SKM-1 (cell line): ENCODE measurements around the gene PIGV.
"Not testable (repeated sequence)": the region's sequence is repeated elsewhere in the genome, so short reads cannot be mapped to it uniquely, and the experiment has no call there.

Experiments
- DNase-seq: peaks from one replicate; lab custom pipeline; 2025; ENCODE audit not compliant: unreplicated experiment; lab: John Stamatoyannopoulos, UW

Gene PIGV

GRCh38 chr1:26791626-26792025 is 3.9 kb downstream of the PIGV start:
- no peak for DNase-seq

- no peak for DNase-seq
Observed at GRCh38 chr1:26792924-26793323, 5.2 kb downstream of the PIGV start.

DNA sequence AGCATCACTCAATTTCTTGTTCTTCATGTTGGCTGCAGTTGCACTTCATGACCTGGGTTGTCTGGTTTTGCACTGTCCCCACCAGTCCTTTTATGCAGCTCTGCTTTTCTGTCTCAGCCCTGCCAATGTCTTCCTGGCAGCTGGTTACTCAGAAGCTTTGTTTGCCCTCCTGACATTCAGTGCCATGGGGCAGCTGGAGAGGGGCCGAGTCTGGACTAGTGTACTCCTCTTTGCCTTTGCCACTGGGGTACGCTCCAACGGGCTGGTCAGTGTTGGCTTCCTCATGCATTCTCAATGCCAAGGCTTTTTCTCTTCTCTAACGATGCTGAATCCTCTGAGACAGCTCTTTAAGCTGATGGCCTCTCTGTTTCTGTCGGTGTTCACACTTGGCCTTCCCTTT is 6.6 kb downstream of the PIGV start:
- no peak for DNase-seq

- no peak for DNase-seq
Observed at GRCh38 chr1:26797627-26798026, 9.9 kb downstream of the PIGV start.

GRCh38 chr1:26799479-26800142 is 11.9 kb downstream of the PIGV start:
- no peak for DNase-seq

- DNase-seq = not testable (repeated sequence)
Observed at GRCh38 chr1:26803932-26804331, 16.2 kb downstream of the PIGV start.

GRCh38 chr1:26810105-26810504 is 22.4 kb downstream of the PIGV start:
- DNase-seq = peak; percentile 34

- DNase-seq = no peak
Observed at GRCh38 chr1:26811057-26811456, 23.3 kb downstream of the PIGV start.

DNA sequence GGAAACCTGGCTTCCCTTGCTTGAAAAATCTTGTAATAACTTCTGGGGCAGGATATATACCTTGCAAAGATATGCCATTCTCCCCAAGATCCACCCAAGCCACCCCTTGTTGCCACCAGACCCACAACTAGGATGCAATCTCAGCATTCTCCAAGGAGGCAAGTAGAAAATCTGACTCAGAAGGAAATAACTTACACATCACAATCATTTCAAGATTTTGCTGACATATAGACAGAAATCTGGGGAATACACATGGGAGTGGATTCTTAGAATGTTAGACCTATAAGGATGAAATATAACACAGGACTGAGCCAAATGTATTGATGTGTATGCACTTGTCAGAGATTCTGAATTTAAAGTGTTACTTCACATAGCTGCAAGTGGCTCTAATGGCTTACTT is 24.0 kb downstream of the PIGV start:
- DNase-seq = no peak

GRCh38 chr1:26814377-26814776 is 26.6 kb downstream of the PIGV start:
- DNase-seq = no peak

DNA sequence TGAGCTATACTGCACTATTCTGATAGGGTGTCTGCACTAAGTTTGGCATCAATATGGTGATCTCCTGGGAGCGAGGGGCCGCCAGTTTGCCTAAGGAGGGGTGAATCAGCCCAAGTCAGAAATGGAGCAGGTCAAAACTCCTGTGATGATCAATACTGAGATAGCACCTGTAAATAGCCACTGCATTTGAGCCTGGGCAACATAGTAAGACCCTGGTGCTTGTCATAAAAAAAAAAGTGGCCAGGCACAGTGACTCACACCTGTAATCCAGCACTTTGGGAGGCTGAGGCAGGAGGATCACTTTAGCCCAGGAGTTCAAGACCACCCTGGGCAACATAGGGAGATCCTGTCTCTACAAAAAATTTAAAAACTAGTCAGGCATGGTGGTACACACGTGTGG is 27.1 kb downstream of the PIGV start:
- DNase-seq = no peak

DNA sequence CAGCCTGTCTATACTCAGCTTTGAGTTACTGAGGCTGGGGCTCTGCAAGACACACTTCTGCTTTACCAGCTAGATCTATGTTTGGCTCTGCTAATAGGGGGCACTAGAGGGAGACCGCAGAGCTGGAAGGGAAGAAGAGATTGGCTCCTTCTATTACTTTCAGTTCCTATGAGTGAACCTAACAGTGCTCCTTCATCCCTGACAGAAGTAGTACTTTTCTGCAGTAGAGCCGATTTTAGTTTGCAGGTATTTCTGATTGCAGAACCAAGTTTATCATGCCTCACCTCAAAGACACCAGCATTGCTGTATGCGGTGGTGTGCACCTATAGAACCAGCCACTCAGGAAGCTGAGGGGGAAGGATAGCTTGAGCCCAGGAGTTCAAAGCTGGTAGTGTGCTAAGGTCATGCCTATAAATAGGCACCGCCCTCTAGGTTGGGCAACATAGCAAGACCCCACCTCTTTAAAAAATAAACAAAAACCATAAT is 33.1 kb downstream of the PIGV start:
- DNase-seq = peak; percentile 95

DNA sequence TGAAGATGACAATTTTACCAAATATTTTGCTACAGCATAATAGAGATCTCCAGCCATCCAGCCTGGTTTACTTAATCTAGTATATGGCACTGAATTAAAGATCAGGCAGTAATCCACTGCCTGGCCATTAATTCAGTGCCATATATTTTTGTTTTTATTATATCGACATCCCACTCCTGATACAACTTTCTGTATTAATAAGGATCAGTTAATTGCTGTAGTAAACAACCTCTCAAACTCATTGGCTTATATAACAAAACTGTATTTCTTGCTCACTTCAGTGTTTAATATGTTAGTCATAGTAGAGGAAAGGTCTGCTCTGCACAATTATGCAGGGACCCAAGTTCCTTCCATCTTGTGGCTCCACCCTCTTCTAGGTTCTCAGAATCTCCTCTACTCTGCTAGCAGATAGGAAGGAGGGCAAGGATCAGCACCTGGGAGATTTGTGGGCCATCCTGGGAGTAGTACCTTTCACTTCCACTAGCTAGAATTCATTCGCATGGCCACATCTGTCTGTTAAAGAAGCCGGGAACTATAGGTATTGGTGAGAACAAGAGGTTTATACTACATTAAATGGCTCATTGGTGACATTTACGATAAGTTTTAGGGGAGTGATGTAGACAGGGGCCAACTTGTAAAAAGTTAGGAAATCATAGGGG is 35.1 kb downstream of the PIGV start:
- no peak for DNase-seq

GRCh38 chr1:26824731-26825130 is 37.0 kb downstream of the PIGV start:
- DNase-seq = no peak

DNA sequence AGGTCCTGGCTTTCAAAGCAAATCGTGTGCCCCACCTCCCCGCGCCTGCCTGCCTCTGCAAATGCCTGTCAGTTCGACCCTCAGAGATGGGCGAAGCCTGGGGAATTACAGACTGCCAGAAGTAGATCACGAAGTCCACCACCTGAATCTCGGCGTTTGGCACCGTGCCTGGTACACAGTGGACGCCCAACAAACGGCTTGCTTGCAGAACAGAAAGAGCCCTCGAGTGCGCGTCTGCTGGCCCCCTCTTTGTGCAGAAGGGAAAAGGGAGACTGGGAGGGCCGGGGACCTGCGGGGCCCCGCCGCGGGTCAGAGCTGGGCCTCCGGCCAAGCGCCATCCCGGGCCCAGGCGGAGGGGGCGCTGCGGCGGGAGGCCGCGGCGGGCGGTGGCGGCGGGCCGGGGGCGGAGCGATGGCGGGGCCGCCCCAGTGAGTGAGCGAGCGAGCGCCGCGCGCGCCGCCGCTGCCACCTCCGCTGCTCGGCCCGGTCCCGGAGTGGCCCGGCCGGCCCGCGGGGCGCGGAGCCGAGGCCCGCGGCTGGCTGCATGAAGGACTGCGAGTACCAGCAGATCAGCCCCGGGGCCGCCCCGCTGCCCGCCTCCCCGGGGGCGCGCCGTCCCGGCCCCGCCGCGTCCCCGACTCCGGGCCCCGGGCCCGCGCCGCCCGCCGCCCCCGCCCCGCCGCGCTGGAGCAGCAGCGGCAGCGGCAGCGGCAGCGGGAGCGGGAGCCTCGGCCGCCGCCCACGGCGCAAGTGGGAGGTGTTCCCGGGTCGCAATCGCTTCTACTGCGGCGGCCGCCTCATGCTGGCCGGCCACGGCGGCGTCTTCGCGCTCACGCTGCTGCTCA is 38.7 kb downstream of the PIGV start, which contains the start of gene ZDHHC18:
TSS of gene ZDHHC18 (plus strand) at position 428 of the 845 bp plus-strand sequence. CDS start at position 545, 117 bp downstream.
- peak; percentile 21 for DNase-seq

DNA sequence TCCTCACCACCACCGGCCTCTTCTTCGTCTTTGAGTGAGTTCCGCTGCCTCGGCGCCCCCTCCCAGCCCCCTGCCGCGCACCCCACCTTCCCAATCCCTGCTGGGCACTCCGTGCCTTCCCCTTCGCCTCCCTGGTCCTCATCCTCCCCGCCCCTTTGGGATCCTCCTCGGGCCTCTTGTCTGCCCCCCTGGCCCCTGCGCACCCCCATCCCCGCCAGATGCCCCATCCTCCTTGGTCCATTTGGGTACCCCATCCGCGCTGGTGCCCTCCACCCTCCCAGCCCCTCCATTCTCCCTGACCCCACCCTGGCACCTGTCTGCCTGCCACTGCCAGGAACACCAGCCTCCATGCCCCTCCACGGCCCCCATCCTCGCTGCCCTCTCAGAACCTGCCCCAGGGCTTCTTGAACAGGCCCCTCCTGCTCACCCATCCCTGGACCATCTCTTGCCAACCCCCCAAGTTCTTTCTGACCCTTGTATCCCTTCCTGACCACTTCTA is 39.4 kb downstream of the PIGV start:
- no peak for DNase-seq

DNA sequence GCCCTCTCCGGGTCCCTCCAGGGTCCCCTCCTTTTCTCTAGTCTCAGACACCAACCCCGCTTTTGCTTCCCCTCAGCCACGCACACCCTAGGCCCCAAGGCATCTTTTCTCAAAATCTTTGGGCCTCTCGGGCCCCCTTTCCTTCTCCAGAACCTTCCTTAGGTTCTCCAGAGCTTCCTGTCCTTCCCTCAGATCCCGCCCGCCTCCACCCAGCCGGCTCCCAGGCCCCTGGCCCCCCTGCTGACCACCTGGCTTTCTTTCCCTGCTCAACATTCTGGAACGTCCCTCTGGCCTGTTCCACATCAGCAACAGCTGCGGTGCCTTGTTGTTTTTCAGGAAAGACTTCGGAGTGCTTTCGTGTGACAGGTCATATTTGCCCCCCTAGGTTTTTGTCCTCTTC is 39.9 kb downstream of the PIGV start:
- no peak for DNase-seq

- peak; percentile 23 for DNase-seq
Observed at GRCh38 chr1:26828411-26828991, 40.8 kb downstream of the PIGV start.

GRCh38 chr1:26829184-26829911 is 41.6 kb downstream of the PIGV start:
- no peak for DNase-seq

GRCh38 chr1:26831059-26831458 is 43.3 kb downstream of the PIGV start:
- no peak for DNase-seq
